ENCODE measurements around the gene PSMC2. TPM values are rescaled to one million over a fixed set of nuclear protein-coding genes. Genes with fewer than 3 reads are reported as not detected.

Gene PSMC2
- total and polyA plus RNA-seq, 2 of the 4 experiments (the other 2 are of a cell fraction): 184 to 311 TPM

- no TSS peak for BruUV-seq (replicated peaks)
- Histone ChIP-seq H2BK20ac (ENCODE audit: low read depth, low read length) (no peak overlapping the region), H3K4ac (ENCODE audit: low read depth, low read length) (no peak overlapping the region), H3K27me3 (ENCODE audit: control insufficient read depth, insufficient read depth, low read length) (no peaks in the 10 kb centered on the region), H2BK120ac (ENCODE audit: low read depth, low read length) (no peak overlapping the region), H3K56ac (ENCODE audit: extremely low read depth, insufficient read depth, low read length) (no peak overlapping the region), H4K5ac (ENCODE audit: low read depth, low read length) (no peak overlapping the region), H3K36me3 (ENCODE audit: control insufficient read depth, insufficient read depth, low read length) (peaks cover 27% of the 10 kb centered on the region), H2BK15ac (ENCODE audit: low read depth, low read length) (no peak overlapping the region), H3K18ac (ENCODE audit: low read depth, low read length) (no peak overlapping the region), H2BK5ac (ENCODE audit: low read depth, low read length, poor library complexity, severe bottlenecking) (no peak overlapping the region), H3K14ac (replicated peaks; ENCODE audit: low read depth, low read length) (no peak overlapping the region), H3K9me3 (ENCODE audit: control insufficient read depth, insufficient read depth, low read length) (no peaks in the 10 kb centered on the region), H4K20me1 (ENCODE audit: insufficient read depth, low read length) (no peaks in the 10 kb centered on the region; the same call in 1 of the 2 replicates), H2AK9ac (replicated peaks; ENCODE audit: low read depth, low read length, poor library complexity) (no peak overlapping the region), H3K27ac (ENCODE audit: insufficient read depth, low read length) (no peak overlapping the region), H3K4me1 (ENCODE audit: control insufficient read depth, insufficient read depth, low read length) (peaks cover 2% of the 10 kb centered on the region; the same call in 1 of the 2 replicates), H3K4me3 (ENCODE audit: insufficient read depth, low read depth, low read length) (no peak overlapping the region), H4K8ac (ENCODE audit: low read depth in 2 of 2, low read length in 2 of 2) (no peak overlapping the region), H3K9ac (ENCODE audit: low read depth, low read length) (no peak overlapping the region), H2AFZ (replicated peaks; ENCODE audit: low read length, poor library complexity) (no peak overlapping the region), H3K4me2 (ENCODE audit: low read depth, low read length) (no peak overlapping the region), H3K23ac (ENCODE audit: low read depth, low read length) (no peak overlapping the region), H3K79me1 (ENCODE audit: low read depth in 1 of 2, low read length in 2 of 2) (peaks cover 15 to 29% of the 10 kb centered on the region in 2 experiments; a peak in 2 of 4 replicates), H4K91ac (ENCODE audit: insufficient read depth, low read depth, low read length) (no peak overlapping the region), H2AK5ac (ENCODE audit: low read depth, low read length) (no peak overlapping the region), H3K9me1 (ENCODE audit: insufficient read depth, low read length) (no peaks in the 10 kb centered on the region)
- in situ Hi-C loops (cut with MboI; ENCODE audit: low sequenced_read_pairs) (no loop called here), intact Hi-C loops (cut with micrococcal nuclease) (loop anchor here (10.0 kb wide), 1 partner anchor 185 kb away; no protein-coding TSS in a partner anchor), dilution Hi-C loops (cut with HindIII; ENCODE audit: low sequenced_read_pairs, unreplicated experiment) (no loop called here)
- POLR2A ChIA-PET (ENCODE audit: unreplicated experiment): no interaction called here
- CTCF ChIA-PET: interaction anchor here (0.6 kb wide), 1 partner anchor 28 kb away, joined by 6 read pairs; no protein-coding TSS in a partner anchor
- DNase-seq (no peak), ATAC-seq (ENCODE audit: low read depth) (no peak)
- WGBS, 2 experiments (ENCODE audit: extremely low coverage in 2 of 2, insufficient read length in 1 of 2): no CpG with 5 or more reads among the region's 6 CpGs
- TF ChIP-seq SMC3 (IDR thresholded peaks at IDR 0.05; ENCODE audit: low read depth, low read length) (no peak), CEBPB (IDR thresholded peaks at IDR 0.05; ENCODE audit: low read depth, low read length) (peak; percentile 41)
Measured at GRCh38 chr7:103299660-103300059, 47.8 kb upstream of the PSMC2 start.

Measured in IMR-90 (cell line).